Measurements from ENCODE around the gene OR7G2. TPM values are rescaled to one million over a fixed set of nuclear protein-coding genes. Genes with fewer than 3 reads are reported as not detected.
"Not testable (repeated sequence)": the region's sequence is repeated elsewhere in the genome, so short reads cannot be mapped to it uniquely, and the experiment has no call there.

The OR7G2 gene
- total RNA-seq, 2 experiments from 2014 or later = not detected

DNA sequence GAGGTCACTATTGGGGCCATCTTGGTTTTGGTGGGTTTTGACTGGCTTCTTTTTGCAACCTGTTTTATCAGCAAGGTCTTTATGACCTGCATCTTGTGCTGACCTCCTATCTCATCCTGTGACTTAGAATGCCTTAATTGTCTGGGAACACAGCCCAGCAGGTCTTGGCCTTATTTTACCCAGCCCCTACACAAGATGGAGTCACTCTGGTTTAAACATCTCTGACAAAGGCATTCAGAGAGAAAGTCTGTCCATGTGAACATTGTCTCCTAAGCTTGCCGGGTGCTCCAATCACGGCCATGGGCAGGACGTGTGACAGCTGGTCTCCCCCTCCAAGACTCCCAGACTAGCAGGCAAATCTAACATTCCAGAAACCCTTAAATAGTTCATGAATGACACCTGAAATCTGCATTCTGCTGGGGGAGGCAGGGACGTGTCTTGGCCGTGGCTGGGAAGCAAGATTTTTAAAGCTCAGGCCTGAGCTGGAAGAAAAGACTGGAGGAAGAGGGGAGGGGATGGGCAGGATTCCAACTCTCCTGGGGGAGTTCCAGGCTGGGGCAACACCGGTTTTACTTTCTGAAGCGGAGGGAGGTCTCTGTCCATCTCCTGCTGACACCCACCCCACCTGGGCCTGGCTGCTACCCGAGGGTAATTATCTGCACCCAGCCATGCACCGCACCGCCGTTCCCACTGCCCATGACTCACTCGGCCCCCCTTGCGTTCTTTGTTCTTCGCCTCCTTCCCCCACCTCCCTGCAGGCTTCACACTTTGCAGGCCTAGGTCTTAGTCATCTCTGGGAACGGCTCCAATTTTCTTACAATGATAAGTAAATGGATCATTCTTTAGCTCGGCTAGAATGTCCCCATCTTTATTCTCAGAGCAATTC is 32.0 kb downstream of the OR7G2 start:
- H3K36me3 Mint-ChIP-seq (ENCODE audit: low read depth) = no peaks in the 10 kb centered on the region
- no peak overlapping the region for H3K27ac Mint-ChIP-seq
- no peaks in the 10 kb centered on the region for H3K36me3 ChIP-seq (ENCODE audit: insufficient read depth, low read length)
- no peak overlapping the region for H3K4me3 Mint-ChIP-seq
- ATAC-seq (ENCODE audit: poor library complexity) = no peak
- no peak overlapping the region for H3K27ac ChIP-seq (ENCODE audit: low read depth in 1 of 2, low read length in 2 of 2)
- intact Hi-C loops (cut with DNase I, micrococcal nuclease) = loop anchor here in 1 of 2 experiments (10.0 kb wide), 1 partner anchor 721 kb away; no protein-coding TSS in a partner anchor
- no peaks in the 10 kb centered on the region for H3K4me1 Mint-ChIP-seq (ENCODE audit: low read depth)
- no peak for TF ChIP-seq CTCF (IDR thresholded peaks at IDR 0.05)
- DNase-seq = no peak
- POLR2A ChIA-PET = no interaction called here
- no peaks in the 10 kb centered on the region for H3K9me3 ChIP-seq (ENCODE audit: control insufficient read depth in 1 of 2, insufficient read depth in 1 of 2, low read length in 2 of 2)
- H3K27me3 ChIP-seq (ENCODE audit: control insufficient read depth in 1 of 2, insufficient read depth in 2 of 2, low read length in 2 of 2) = no peaks in the 10 kb centered on the region
- CTCF ChIA-PET = no interaction called here
- H3K4me1 ChIP-seq (ENCODE audit: insufficient read depth, low read length) = peaks cover 5% of the 10 kb centered on the region
- H3K9me3 Mint-ChIP-seq = no peaks in the 10 kb centered on the region
- no peaks in the 10 kb centered on the region for H3K27me3 Mint-ChIP-seq
- no peak overlapping the region for H3K4me3 ChIP-seq (ENCODE audit: low read length)

DNA sequence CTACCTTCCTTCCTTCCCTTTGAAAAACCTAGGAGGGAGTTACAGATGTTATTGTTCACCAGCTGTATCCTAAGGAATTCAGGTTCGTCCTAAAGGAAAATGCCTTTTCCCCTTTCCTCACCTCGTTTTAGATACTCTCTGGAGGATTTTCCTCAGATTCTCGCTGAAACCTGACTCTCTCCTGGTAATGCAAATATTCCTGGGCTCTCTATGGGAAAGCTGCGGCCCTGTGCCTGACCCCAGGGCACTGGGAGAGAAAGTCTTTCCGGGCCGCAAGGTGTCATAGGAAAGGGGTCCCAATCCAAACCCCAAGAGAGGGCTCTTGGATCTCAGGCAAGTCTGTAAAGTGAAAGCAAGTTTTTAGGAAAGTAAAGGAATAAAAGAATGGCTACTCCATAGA is 33.5 kb downstream of the OR7G2 start:
- ChIA-PET POLR2A (no interaction called here), CTCF (no interaction called here)
- no peaks in the 10 kb centered on the region for H3K9me3 ChIP-seq (ENCODE audit: control insufficient read depth in 1 of 2, insufficient read depth in 1 of 2, low read length in 2 of 2)

DNA sequence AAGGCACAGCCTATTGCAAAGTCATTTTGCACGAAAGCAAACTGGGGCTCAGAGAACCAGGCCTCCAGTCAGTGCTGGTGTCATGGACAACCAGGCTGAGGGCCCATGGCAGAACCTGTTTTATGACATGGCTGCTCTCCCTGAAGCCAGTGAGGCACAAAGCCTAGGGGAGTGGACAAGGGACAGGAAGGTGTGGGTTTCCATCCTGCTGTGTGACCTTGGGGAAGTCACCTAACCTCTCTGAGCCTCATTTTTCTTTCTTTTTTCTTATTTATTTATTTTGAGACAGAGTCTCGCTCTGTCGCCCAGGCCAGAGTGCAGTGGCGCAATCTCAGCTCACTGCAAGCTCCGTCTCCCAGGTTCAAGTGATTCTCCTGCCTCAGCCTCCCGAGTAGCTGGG is 35.6 kb downstream of the OR7G2 start:
- not testable (repeated sequence) for ATAC-seq (ENCODE audit: poor library complexity); H3K9me3 Mint-ChIP-seq
- CTCF ChIA-PET = interaction anchor here (0.6 kb wide), 1 partner anchor 1822 kb away, joined by 3 read pairs; no protein-coding TSS in a partner anchor

More for the DNA sequence above, 33.5 kb downstream of the OR7G2 start:
- Histone ChIP-seq H3K4me3 (ENCODE audit: low read length) (no peak overlapping the region), H3K4me1 (ENCODE audit: insufficient read depth, low read length) (no peaks in the 10 kb centered on the region), H3K27ac (ENCODE audit: low read depth in 1 of 2, low read length in 2 of 2) (no peak overlapping the region), H3K36me3 (ENCODE audit: insufficient read depth, low read length) (no peaks in the 10 kb centered on the region), H3K27me3 (ENCODE audit: control insufficient read depth in 1 of 2, insufficient read depth in 2 of 2, low read length in 2 of 2) (no peaks in the 10 kb centered on the region)
- Mint-ChIP-seq H3K27ac (no peak overlapping the region), H3K4me3 (no peak overlapping the region), H3K36me3 (ENCODE audit: low read depth) (no peaks in the 10 kb centered on the region), H3K9me3 (no peaks in the 10 kb centered on the region), H3K27me3 (no peaks in the 10 kb centered on the region), H3K4me1 (ENCODE audit: low read depth) (no peaks in the 10 kb centered on the region)
- intact Hi-C loops (cut with DNase I, micrococcal nuclease) = loop anchor here in 1 of 2 experiments (10.0 kb wide), 1 partner anchor 719 kb away; no protein-coding TSS in a partner anchor
- no peak for TF ChIP-seq CTCF (IDR thresholded peaks at IDR 0.05)
- ATAC-seq (ENCODE audit: poor library complexity) = no peak
- no peak for DNase-seq

More for the DNA sequence above, 35.6 kb downstream of the OR7G2 start:
- DNase-seq; H3K27ac Mint-ChIP-seq; H3K4me3 Mint-ChIP-seq; H3K4me3 ChIP-seq (ENCODE audit: low read length); H3K27me3 ChIP-seq (ENCODE audit: control insufficient read depth in 1 of 2, insufficient read depth in 2 of 2, low read length in 2 of 2); H3K36me3 Mint-ChIP-seq (ENCODE audit: low read depth); H3K27me3 Mint-ChIP-seq; H3K9me3 ChIP-seq (ENCODE audit: control insufficient read depth in 1 of 2, insufficient read depth in 1 of 2, low read length in 2 of 2); H3K27ac ChIP-seq (ENCODE audit: low read depth in 1 of 2, low read length in 2 of 2); H3K4me1 ChIP-seq (ENCODE audit: insufficient read depth, low read length); H3K4me1 Mint-ChIP-seq (ENCODE audit: low read depth); POLR2A ChIA-PET; H3K36me3 ChIP-seq (ENCODE audit: insufficient read depth, low read length): not testable (repeated sequence)
- intact Hi-C loops (cut with DNase I, micrococcal nuclease) = loop anchor here in 1 of 2 experiments (10.0 kb wide), 1 partner anchor 717 kb away; no protein-coding TSS in a partner anchor
